Epidermal melanocyte (primary cell): ENCODE data around the gene RBP5.
"Not testable (repeated sequence)": the region's sequence is repeated elsewhere in the genome, so short reads cannot be mapped to it uniquely, and the experiment has no call there.

Source experiments
- DNase-seq: peaks from one replicate; pipeline ENCODE4 v3.0.0; 2011; ENCODE audit warnings: low spot score; ENCODE audit not compliant: insufficient read length

Gene RBP5

DNA sequence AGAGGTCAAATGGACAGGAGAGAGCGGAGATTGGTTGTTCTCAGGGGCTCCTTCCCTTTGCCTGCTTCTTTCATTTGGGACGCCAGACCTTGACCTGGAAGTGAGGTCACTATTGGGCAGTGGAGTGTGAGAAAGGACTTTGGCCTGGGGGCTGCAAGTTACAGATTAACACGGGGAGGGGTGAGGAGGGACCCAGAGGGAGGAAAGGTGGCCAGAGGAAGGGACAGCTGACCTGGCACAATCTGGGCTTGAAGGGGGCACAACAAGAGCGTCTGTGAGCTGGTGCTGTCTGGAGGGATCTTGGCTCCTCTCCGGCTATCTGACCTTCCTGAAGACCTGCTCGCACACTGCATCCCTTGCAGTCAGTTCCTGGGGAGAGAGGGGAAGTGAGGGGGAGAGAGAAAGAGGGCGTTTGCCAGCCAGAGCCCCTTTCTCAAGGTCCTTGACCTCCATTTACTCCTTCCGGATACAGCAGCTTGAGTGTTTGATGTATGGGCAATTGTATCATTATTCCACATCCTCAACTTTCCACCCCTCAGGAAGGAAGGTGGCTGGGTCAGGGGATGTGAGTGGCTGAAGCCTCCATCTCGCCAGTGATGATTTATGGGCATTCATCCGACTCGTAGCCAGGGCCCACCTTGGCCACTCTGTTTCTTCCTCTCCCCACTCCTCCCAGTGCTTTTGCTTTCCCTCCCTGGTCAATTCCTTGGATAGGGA lies 4.7 kb downstream of the RBP5 start:
- no peak for DNase-seq

DNA sequence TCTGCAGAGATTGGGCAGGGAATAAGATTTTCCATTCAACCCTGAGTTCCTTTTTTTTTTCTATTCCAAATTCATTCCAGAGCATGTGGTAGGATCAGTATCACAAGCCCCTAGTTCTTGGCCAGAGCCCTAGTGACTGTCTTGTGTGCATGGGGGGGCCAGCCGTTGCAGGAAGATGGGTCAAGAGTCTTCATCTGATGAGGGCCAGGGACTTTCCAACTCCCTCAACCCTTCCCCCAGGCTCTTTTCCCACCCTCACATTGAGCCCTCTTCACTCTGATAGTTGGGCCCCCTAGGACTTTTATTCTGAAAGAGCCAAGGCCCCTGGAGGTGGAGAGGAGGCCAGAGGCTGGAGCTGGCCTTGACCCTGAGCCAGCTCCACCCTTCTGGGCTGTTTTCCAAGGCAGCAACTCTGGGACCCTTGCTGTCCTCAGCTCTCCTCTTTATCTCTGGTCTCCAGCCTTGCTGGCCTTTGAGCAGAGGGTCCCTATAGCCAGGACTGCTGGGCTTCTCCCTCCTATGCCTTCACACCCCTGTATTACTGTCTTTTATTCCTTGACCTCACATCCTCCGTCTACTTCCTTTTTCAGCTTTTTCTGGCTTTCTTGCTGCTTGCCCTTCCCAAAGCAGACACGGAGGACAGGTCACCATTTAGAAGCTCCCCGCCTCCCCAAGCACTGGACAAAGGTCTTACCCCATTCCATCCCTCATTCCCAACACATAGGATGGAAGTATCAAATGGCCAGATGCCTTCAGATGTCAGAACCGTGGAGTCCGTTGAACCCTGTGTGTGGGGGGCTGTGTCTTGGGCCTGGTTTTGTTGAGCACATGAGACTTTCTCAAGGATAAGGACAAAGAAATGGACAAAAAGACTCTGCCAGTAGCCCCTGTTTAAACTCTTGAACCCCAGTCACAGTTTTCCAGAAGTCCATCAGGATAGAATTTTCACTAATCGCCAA lies 5.6 kb downstream of the RBP5 start:
- DNase-seq = no peak

DNA sequence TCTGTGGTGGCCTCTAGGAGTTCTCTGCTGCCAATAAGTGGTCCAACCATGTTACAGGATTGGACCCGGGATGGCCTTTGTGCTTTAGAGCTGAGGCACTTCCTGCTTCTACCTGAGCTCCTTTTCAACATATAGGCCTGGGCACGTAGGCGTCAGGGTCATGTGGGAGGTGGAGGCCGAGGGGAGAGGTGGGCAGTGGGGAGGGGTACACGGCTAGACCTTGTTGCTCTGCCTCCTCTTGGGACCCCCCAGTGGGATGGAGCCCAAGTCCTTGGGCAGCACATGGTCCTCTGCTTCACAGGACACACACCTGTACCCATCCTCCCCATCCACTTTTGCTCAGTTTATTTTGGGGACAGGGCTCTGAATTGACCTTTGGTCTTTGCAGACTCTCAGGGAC lies 7.4 kb downstream of the RBP5 start:
- no peak for DNase-seq

DNA sequence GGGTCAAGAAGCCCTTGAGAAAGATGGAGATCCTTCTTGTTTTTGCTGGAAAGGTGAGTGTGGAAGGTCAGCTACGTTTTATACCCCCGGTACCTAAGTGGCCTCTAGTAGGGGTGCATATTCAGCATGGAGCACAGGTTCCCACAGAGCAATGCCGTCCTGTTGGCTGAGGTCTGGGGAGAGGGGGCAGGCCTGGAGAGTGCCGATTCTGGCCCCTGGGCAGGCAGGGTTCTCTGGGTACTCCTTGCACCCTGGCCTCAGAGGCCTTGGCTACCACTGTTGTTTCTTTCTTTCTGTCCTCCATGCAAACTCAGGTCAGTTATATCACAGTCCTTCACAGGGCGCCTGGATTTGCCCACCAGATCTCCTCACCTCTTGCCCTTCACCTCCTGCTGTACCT lies 8.5 kb downstream of the RBP5 start:
- no peak for DNase-seq

DNA sequence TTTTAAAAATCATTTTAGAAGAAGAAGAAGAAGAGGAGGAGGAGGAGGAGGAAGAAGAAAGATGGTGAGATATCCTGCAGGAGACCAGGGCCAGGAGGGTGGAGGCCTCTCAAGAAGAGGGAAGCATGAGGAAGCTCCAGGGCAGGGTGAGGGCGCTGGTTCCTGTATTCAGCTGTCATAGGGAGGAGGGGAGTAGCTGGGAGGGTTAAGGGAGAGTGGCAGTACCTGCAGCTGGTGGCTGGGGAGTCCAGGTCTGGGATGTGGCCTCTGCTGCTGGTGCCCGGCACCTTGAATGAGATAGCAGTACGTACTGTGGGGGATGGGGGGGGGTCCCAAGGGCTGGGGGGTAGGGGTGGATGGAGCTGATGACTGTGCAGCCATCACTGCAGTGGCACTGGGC lies 9.8 kb downstream of the RBP5 start:
- no peak for DNase-seq

- DNase-seq = no peak
Measured at GRCh38 chr12:7117670-7118069, 11.0 kb downstream of the RBP5 start.

- DNase-seq = no peak
Measured at GRCh38 chr12:7116916-7117315, 11.8 kb downstream of the RBP5 start.

- DNase-seq = no peak
Measured at GRCh38 chr12:7116196-7116595, 12.5 kb downstream of the RBP5 start.

DNA sequence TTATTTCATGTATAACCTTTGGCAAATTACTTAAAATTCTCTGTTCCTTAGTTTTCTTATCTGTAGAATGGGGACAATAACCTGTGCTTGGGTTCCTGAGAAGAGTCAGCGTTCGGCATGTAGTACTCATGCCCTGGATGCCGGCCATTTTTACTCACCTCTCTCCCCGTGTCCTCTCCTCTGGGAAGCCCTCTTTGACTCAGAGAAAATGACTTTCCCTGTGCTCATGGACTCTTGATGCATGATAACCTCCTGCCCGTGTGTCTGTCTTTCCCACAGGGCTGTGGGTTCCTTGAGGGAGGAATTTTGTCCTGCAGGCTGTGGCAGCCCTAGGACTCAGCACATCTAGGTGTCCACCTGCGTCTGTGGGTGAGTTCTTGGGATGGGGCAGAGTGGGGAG lies 13.8 kb downstream of the RBP5 start:
- DNase-seq = no peak

GRCh38 chr12:7114008-7114407 lies 14.7 kb downstream of the RBP5 start:
- no peak for DNase-seq

- no peak for DNase-seq
Measured at GRCh38 chr12:7113389-7113871, 15.3 kb downstream of the RBP5 start.

GRCh38 chr12:7112041-7112440 lies 16.6 kb downstream of the RBP5 start:
- no peak for DNase-seq

GRCh38 chr12:7110661-7111060 lies 18.0 kb downstream of the RBP5 start:
- no peak for DNase-seq

GRCh38 chr12:7109572-7109920 lies 19.1 kb downstream of the RBP5 start:
- no peak for DNase-seq

DNA sequence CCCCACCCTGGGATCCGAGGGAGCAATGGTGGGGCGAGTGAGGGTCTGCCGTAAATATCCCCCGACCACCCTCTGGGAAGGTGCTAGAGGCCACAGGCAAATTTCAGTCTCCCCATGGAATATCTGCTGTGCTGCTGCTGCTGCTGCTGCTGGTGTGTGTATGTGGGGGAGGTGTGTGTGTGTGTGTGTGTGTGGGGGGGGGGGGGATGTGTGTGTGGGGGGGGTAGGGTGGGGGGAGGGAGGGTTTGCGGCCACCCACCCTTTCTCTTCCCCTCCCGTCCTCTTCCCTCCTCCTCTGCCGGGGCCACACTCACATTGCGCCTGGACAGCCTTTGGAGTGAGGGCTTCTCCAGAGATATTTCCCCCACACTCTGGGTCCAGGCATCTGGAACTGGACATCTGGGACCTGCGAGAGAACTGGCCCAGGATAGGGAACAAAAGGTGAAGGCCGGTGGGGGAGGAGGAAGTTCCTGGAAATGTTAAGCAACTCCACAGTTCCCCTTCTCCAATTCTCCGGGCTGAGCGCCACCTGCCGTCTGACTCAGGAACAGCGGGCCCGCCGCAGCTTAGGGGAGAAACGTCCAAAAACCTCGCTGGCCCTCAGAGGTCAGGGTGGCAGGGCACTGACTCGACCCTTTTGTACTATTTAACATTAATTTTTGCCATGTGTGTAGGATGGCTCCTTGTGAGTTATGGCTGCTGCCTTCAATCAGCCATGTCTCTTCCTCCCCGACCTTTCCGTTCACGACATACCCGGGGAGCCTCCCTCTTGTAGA lies 19.7 kb downstream of the RBP5 start, which contains the start of gene C1RL:
Gene C1RL, minus strand, starts transcription at position 419 of the 776 bp plus-strand sequence. Its CDS starts 34 bp downstream, at position 385.
- DNase-seq = peak; percentile 56

- DNase-seq = no peak
Measured at GRCh38 chr12:7108003-7108795, 20.5 kb downstream of the RBP5 start.

- DNase-seq = no peak
Measured at GRCh38 chr12:7107636-7108002, 21.1 kb downstream of the RBP5 start.

GRCh38 chr12:7107181-7107580 lies 21.5 kb downstream of the RBP5 start:
- not testable (repeated sequence) for DNase-seq

- no peak for DNase-seq
Measured at GRCh38 chr12:7106082-7106481, 22.6 kb downstream of the RBP5 start.

- no peak for DNase-seq
Measured at GRCh38 chr12:7103837-7104584, 24.7 kb downstream of the RBP5 start.
